ENCODE results near the gene PAEP.

DNA sequence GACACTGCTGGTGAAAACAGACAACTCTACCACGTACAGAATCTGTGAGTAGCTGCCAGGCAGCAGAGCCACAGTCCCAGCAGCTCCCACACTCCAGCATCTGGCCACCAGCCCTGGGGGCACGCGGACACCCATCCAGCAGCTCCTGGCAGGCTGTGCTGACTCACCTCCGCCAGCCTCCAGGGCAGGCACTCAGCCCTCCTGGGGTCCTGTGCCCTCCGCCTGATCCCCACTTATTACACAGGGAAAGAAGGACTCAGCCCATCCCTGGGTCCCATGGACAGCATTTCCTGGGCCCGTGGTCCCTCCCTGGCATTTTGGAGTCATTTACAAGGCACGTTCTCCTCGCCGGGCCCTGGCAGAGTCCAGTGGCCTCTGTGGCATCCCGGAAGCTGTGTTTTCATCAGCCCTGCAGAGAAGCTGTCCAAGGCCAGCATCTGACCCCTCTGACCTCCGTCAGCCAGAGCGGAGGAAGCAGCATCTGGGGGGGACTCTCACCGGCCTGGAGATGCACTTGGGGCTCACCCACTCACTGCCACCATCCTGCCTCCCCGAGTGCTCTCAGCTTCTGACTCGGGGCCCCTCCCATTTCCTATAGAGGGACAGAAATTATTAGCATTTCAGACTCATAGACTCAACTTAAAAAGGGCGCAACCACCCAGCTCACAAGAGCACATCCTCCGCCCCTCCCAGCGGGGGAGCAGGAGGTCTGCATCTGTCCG is 21.6 kb downstream of the PAEP start:
- TF ChIP-seq, protein P1, sequence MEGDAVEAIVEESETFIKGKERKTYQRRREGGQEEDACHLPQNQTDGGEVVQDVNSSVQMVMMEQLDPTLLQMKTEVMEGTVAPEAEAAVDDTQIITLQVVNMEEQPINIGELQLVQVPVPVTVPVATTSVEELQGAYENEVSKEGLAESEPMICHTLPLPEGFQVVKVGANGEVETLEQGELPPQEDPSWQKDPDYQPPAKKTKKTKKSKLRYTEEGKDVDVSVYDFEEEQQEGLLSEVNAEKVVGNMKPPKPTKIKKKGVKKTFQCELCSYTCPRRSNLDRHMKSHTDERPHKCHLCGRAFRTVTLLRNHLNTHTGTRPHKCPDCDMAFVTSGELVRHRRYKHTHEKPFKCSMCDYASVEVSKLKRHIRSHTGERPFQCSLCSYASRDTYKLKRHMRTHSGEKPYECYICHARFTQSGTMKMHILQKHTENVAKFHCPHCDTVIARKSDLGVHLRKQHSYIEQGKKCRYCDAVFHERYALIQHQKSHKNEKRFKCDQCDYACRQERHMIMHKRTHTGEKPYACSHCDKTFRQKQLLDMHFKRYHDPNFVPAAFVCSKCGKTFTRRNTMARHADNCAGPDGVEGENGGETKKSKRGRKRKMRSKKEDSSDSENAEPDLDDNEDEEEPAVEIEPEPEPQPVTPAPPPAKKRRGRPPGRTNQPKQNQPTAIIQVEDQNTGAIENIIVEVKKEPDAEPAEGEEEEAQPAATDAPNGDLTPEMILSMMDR (IDR thresholded peaks at IDR 0.05): no peak
- no peak for TF ChIP-seq POLR2A (IDR thresholded peaks at IDR 0.05)

Measured in uterus (tissue), 2 donors.